Progenitor cell of endocrine pancreas (in vitro differentiated cells): ENCODE measurements around the gene TP63. TPM values are rescaled to one million over a fixed set of nuclear protein-coding genes. Genes with fewer than 3 reads are reported as not detected.

Source experiments
- DNase-seq: peaks from one replicate; pipeline ENCODE4 v3.0.0; 2021; ENCODE audit warnings: low spot score; ENCODE audit not compliant: unreplicated experiment
- H3K27ac Mint-ChIP-seq: 2 replicates; pipeline ENCODE4 v1.8.0; 2021; ENCODE audit warnings: mild to moderate bottlenecking, moderate library complexity, mixed read lengths
- H3K27me3 Mint-ChIP-seq: 2 replicates; pipeline ENCODE4 v1.8.0; 2021; ENCODE audit warnings: mixed read lengths
- H3K36me3 Mint-ChIP-seq: 2 replicates; pipeline ENCODE4 v1.8.0; 2022; ENCODE audit warnings: mixed read lengths; ENCODE audit not compliant: insufficient read depth
- H3K4me1 Mint-ChIP-seq: 2 replicates; pipeline ENCODE4 v1.8.0; 2021; ENCODE audit warnings: low read depth, mixed read lengths
- H3K4me3 Mint-ChIP-seq: 2 replicates; pipeline ENCODE4 v1.8.0; 2021; ENCODE audit warnings: low read depth, mild to moderate bottlenecking, moderate library complexity, mixed read lengths
- H3K9me3 Mint-ChIP-seq: 2 replicates; pipeline ENCODE4 v1.8.0; 2021; ENCODE audit warnings: low read depth, mixed read lengths
- total RNA-seq: library from RNA; stranded (reverse); gene quantifications from 2 replicates; pipeline ENCODE4 v1.2.1, GENCODE V29; 2021
- TF ChIP-seq, protein P1 (sequence below): fragments of 200-600 bp; sonication (generic); IDR thresholded peaks from one replicate; pipeline ENCODE4 v1.5.0; 2021; ENCODE audit warnings: antibody characterized with exemption, mild to moderate bottlenecking; ENCODE audit not compliant: unreplicated experiment

The TP63 gene
- total RNA-seq, 1 donor from 2014 or later: 0.72 TPM

DNA sequence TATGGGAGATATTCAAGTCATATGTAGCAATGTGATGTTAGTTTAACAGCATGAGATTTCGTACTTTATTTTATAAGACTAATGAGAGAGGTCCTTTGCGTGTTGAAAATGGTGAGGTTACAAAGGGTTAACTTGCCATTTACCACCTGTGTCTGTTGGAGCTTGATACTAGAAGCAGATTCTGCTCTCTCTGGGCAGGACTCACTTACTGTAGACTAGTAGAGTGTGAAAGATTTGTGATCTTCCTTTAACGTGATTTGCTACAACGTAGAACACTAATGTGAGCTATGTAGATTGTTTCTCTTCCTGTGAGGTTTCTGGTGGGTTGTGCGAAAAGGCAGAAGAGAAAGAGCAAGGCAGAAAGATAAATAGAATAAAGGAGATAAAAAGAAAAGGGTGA is 1.1 kb downstream of the TP63 start:
- Mint-ChIP-seq H3K27me3 (no peaks in the 10 kb centered on the region), H3K4me3 (no peak overlapping the region), H3K4me1 (no peaks in the 10 kb centered on the region), H3K9me3 (no peaks in the 10 kb centered on the region), H3K27ac (no peak overlapping the region), H3K36me3 (no peaks in the 10 kb centered on the region)
- no peak for DNase-seq
- TF ChIP-seq, protein P1, sequence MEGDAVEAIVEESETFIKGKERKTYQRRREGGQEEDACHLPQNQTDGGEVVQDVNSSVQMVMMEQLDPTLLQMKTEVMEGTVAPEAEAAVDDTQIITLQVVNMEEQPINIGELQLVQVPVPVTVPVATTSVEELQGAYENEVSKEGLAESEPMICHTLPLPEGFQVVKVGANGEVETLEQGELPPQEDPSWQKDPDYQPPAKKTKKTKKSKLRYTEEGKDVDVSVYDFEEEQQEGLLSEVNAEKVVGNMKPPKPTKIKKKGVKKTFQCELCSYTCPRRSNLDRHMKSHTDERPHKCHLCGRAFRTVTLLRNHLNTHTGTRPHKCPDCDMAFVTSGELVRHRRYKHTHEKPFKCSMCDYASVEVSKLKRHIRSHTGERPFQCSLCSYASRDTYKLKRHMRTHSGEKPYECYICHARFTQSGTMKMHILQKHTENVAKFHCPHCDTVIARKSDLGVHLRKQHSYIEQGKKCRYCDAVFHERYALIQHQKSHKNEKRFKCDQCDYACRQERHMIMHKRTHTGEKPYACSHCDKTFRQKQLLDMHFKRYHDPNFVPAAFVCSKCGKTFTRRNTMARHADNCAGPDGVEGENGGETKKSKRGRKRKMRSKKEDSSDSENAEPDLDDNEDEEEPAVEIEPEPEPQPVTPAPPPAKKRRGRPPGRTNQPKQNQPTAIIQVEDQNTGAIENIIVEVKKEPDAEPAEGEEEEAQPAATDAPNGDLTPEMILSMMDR: no peak

DNA sequence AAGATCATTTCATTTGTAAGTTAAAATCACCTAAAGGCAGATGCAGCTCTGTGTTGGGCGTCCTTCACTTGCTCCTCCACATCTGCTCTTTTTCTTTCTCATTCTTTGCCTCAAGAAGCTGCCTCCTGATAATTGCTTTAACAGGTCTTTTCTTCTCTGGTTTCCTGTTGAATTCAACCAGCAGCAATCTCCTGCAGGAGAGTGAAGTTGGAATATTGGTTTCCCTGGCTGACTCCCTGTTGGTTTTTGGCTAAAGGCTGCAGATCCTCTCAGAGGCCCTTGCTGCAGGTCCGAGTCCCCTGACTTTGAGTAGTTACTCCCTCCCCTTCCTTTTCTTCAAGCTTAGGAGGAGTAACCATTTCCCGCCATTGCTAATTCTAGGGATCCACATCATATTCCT is 4.2 kb downstream of the TP63 start:
- Mint-ChIP-seq H3K9me3 (no peaks in the 10 kb centered on the region), H3K36me3 (no peaks in the 10 kb centered on the region), H3K4me1 (no peaks in the 10 kb centered on the region), H3K27me3 (no peaks in the 10 kb centered on the region), H3K27ac (no peak overlapping the region), H3K4me3 (no peak overlapping the region)
- TF ChIP-seq, protein P1: no peak
- DNase-seq: no peak

DNA sequence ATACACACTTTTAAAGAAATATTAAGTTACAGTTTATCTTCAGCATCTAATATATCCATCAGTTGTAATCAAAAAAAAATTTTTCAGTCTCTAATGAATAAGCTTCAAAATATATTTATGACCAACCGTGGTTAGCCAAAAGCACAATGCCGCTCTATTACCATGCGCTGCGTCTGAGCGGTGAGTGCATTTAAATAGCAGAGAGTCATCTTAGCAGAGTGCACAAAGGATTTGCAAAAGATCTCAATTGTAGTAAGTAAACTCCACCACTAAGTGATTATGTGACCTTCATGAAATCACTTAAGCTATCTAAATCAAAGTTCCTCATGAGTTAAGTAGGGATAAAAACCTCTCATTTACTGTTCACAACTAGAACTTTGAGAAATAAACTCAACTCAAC is 4.9 kb downstream of the TP63 start:
- TF ChIP-seq, protein P1: no peak
- DNase-seq: no peak
- no peaks in the 10 kb centered on the region for H3K9me3 Mint-ChIP-seq
- H3K4me1 Mint-ChIP-seq: no peaks in the 10 kb centered on the region
- no peak overlapping the region for H3K27ac Mint-ChIP-seq
- H3K27me3 Mint-ChIP-seq: no peaks in the 10 kb centered on the region
- H3K36me3 Mint-ChIP-seq: no peaks in the 10 kb centered on the region
- H3K4me3 Mint-ChIP-seq: no peak overlapping the region

DNA sequence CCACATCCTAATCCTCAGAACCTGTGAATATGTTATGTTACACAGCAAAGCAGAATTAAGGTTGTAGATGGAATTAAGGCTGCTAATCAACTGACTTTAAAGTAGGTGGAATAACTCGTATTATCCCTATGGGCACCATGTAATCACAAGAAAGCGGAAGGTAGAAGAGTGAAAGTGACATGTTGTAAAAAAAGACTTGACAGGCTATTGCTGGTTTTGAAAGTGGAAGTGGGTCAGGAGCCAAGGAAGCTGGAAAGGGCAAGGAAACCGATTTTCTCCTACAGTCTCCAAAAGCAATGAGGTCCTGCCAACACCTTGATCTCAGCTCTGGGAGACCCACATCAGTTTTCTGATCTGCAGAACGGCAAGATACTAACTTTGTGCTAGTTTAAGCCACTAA is 6.6 kb downstream of the TP63 start:
- no peak for DNase-seq
- Mint-ChIP-seq H3K27ac (no peak overlapping the region), H3K9me3 (no peaks in the 10 kb centered on the region), H3K4me1 (no peaks in the 10 kb centered on the region), H3K36me3 (no peaks in the 10 kb centered on the region), H3K4me3 (no peak overlapping the region), H3K27me3 (no peaks in the 10 kb centered on the region)
- TF ChIP-seq, protein P1: no peak

DNA sequence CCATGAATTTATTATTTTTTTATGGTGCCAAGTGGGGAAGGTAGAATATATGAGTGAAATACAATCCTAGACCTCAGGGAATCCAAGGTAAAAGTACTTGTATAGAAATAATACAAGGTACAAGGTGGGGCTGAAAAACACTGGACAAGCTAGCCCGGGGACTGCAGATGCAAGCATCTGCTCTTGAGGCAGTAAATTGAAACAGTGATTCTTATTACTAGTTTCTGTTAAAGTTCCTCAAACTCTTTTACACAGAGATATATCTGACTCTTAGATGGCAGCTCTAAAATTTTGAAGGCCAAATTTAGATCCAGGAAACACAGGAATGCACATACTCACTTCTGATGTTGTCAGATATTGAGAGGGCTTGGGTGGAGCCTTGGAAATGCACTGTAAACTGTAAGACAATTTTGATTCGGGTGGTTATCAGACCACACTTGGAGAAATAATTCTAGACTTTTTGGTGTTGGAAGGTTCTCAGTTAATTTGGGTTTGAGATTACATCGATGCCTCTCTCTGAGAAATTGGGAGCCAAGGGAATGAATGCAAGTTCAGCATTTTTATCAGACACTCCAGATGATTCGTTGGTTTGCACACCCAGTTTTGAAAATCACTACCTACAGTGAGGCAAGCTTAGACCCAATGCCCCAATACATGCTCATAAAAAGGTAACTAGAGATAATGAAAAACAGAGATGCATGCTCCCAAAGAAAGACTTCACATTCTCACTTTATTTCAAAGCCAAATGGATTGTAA is 7.3 kb downstream of the TP63 start:
- Mint-ChIP-seq H3K4me3 (no peak overlapping the region), H3K27ac (no peak overlapping the region), H3K36me3 (no peaks in the 10 kb centered on the region), H3K4me1 (no peaks in the 10 kb centered on the region), H3K9me3 (no peaks in the 10 kb centered on the region), H3K27me3 (peaks cover 2% of the 10 kb centered on the region)
- TF ChIP-seq, protein P1: no peak
- DNase-seq: no peak
